K562 (cell line): ENCODE measurements around the gene SIGLEC6. TPM values are rescaled to one million over a fixed set of nuclear protein-coding genes. Genes with fewer than 3 reads are reported as not detected.

Experiments used
- BCL6 ChIP-seq: fragments of 250-450 bp; sonication (Bioruptor Pico); IDR thresholded peaks from 2 replicates; pipeline ENCODE4 v1.4.0; 2020
- CUX1 ChIP-seq: fragments of 200-800 bp; sonication (Bioruptor generic); IDR thresholded peaks from 2 replicates; pipeline ENCODE4 v1.6.1; 2016; ENCODE audit warnings: missing genetic modification characterization, missing compliant biosample characterization
- DEAF1 ChIP-seq: fragments of 450-650 bp; formaldehyde crosslinking; IDR thresholded peaks from 2 replicates; pipeline ENCODE4 v1.4.0; 2020; ENCODE audit warnings: mild to moderate bottlenecking, moderate library complexity
- DMBX1 ChIP-seq: fragments of 250-450 bp; sonication (Bioruptor Pico); IDR thresholded peaks from 2 replicates; pipeline ENCODE4 v1.8.0; 2022; ENCODE audit warnings: inconsistent platforms, mild to moderate bottlenecking, moderate library complexity, borderline replicate concordance
- FOSL1 ChIP-seq: fragments of 200-800 bp; sonication (Bioruptor generic); conservative IDR thresholded peaks from 2 replicates; pipeline ENCODE4 v1.6.1; 2016; ENCODE audit warnings: missing genetic modification characterization, missing compliant biosample characterization
- FOXJ2 ChIP-seq: fragments of 200-800 bp; sonication (Bioruptor generic); IDR thresholded peaks from 2 replicates; pipeline ENCODE4 v1.6.1; 2016; ENCODE audit warnings: missing genetic modification characterization, missing compliant biosample characterization
- FOXP1 ChIP-seq: sonication (generic); formaldehyde crosslinking; IDR thresholded peaks from 2 replicates; pipeline ENCODE4 v1.8.0; 2022; ENCODE audit warnings: mild to moderate bottlenecking, missing genetic modification reagents
- MED1 ChIP-seq: sonication (generic); formaldehyde crosslinking; IDR thresholded peaks from 2 replicates; pipeline ENCODE4 v1.8.1; 2023; ENCODE audit warnings: missing genetic modification reagents, borderline replicate concordance
- NFIX ChIP-seq: fragments of 250-450 bp; sonication (Bioruptor Pico); IDR thresholded peaks from 2 replicates; pipeline ENCODE4 v1.4.0; 2020; ENCODE audit warnings: low read depth, mild to moderate bottlenecking, moderate library complexity
- NR2C2 ChIP-seq, 2 experiments: fragments of 200-800 bp in 1 of 2; sonication (Bioruptor generic) in 1 of 2; sonication (generic) in 1 of 2; formaldehyde crosslinking in 1 of 2; IDR thresholded peaks; 2 replicates each; pipeline versions ENCODE4 v1.6.1 to v1.8.0; 2016 to 2022; ENCODE audit warnings: mild to moderate bottlenecking in 1 of 2, missing compliant biosample characterization in 1 of 2, missing genetic modification characterization in 1 of 2, missing genetic modification reagents in 1 of 2
- RBFOX2 ChIP-seq: fragments of 200-400 bp; formaldehyde crosslinking; IDR thresholded peaks from 2 replicates; pipeline ENCODE4 v1.6.1; 2017; ENCODE audit warnings: low read depth, mild to moderate bottlenecking, low read length, moderate library complexity
- TCF7L2 ChIP-seq: fragments of 150-350 bp; IDR thresholded peaks from 2 replicates; pipeline ENCODE4 v1.6.1; 2016; ENCODE audit warnings: low read depth, mild to moderate bottlenecking, low read length, moderate library complexity
- ZFPM2 ChIP-seq: fragments of 250-450 bp; sonication (Bioruptor Pico); IDR thresholded peaks from 2 replicates; pipeline ENCODE4 v1.5.1; 2022; ENCODE audit warnings: mild to moderate bottlenecking
- ZNF140 ChIP-seq: fragments of 250-450 bp; sonication (Bioruptor Pico); IDR thresholded peaks from 2 replicates; pipeline ENCODE4 v1.8.0; 2021; ENCODE audit warnings: moderate library complexity, mild to moderate bottlenecking, inconsistent platforms
- ZNF174 ChIP-seq: fragments of 250-450 bp; sonication (Bioruptor Pico); IDR thresholded peaks from 2 replicates; pipeline ENCODE4 v1.4.0; 2020; ENCODE audit warnings: mild to moderate bottlenecking
- ZNF57 ChIP-seq: fragments of 450-650 bp; formaldehyde crosslinking; IDR thresholded peaks from 2 replicates; pipeline ENCODE4 v1.4.0; 2020; ENCODE audit warnings: mild to moderate bottlenecking, moderate library complexity
- ZNF699 ChIP-seq: fragments of 250-450 bp; sonication (Bioruptor Pico); IDR thresholded peaks from 2 replicates; pipeline ENCODE4 v1.8.0; 2021; ENCODE audit warnings: mild to moderate bottlenecking, moderate library complexity; ENCODE audit not compliant: insufficient replicate concordance
- polyA plus RNA-seq, 8 experiments: library from polyadenylated mRNA; depleted of rRNA in 4 of 8; stranded (reverse) in 5 of 8; unstranded in 3 of 8; fragments of >200 nt; fragmentation: Nextera tagmentation in 2 of 8; fragmentation: Illumina TruSeq in 1 of 8; extraction: Ambion mirVana in 2 of 8; extraction: Trizol in 1 of 8; gene quantifications; 2 replicates each; pipeline versions ENCODE4 v1.2.1 to v1.2.3, GENCODE V29; 2011 to 2014; ENCODE audit warnings: inconsistent platforms in 1 of 8, missing spikeins in 1 of 8
- total RNA-seq, 7 experiments: library from RNA; depleted of rRNA in 6 of 7; stranded (reverse); fragments of >200 nt in 6 of 7; fragmentation: Illumina TruSeq in 2 of 7; extraction: Trizol in 2 of 7; gene quantifications; 2 replicates each; pipeline versions ENCODE4 v1.2.1 to v1.2.3, GENCODE V29; 2011 to 2021; ENCODE audit warnings: low replicate concordance in 1 of 7
- TF ChIP-seq, protein P1 (sequence below), 2 experiments: fragments of 450-650 bp; IDR thresholded peaks; 2 replicates each; pipeline ENCODE4 v1.6.1; 2016
- TF ChIP-seq, protein P2 (sequence below): fragments of 200-800 bp; sonication (Bioruptor generic); IDR thresholded peaks from 2 replicates; pipeline ENCODE4 v1.6.1; 2017; ENCODE audit warnings: missing genetic modification characterization, missing compliant biosample characterization

The SIGLEC6 gene
- total and polyA plus RNA-seq, 9 of the 15 experiments (the other 6 are each of a cell fraction or from before 2014, with no cell fraction given) = 0.03 to 17.5 (median 0.71) TPM

GRCh38 chr19:51470966-51471365 is 60.5 kb downstream of the SIGLEC6 start (continued):
- TF ChIP-seq NFIX (no peak), RBFOX2 (no peak), FOXP1 (CRISPR knock-in tag) (no peak), ZNF140 (no peak), MED1 (no peak), ZNF699 (CRISPR knock-in tag) (no peak), CUX1 (CRISPR knock-in tag) (no peak), FOSL1 (tag) (peak; percentile 82), ZFPM2 (no peak), FOXJ2 (tag) (peak; percentile 63; the same call in 1 of the 2 replicates), ZNF174 (CRISPR knock-in tag) (no peak), DEAF1 (CRISPR knock-in tag) (no peak), NR2C2 (CRISPR knock-in tag; IDR thresholded peaks at IDR 0.05) (no peak), NR2C2 (tag; IDR thresholded peaks at IDR 0.05) (0 out of 2 replicates have a peak, but pooled peaks have one; percentile 24), BCL6 (CRISPR knock-in tag) (no peak), DMBX1 (CRISPR knock-in tag) (peak; percentile 40; the same call in 1 of the 2 replicates), TCF7L2 (no peak), ZNF57 (CRISPR knock-in tag) (no peak)
- TF ChIP-seq, protein P1, sequence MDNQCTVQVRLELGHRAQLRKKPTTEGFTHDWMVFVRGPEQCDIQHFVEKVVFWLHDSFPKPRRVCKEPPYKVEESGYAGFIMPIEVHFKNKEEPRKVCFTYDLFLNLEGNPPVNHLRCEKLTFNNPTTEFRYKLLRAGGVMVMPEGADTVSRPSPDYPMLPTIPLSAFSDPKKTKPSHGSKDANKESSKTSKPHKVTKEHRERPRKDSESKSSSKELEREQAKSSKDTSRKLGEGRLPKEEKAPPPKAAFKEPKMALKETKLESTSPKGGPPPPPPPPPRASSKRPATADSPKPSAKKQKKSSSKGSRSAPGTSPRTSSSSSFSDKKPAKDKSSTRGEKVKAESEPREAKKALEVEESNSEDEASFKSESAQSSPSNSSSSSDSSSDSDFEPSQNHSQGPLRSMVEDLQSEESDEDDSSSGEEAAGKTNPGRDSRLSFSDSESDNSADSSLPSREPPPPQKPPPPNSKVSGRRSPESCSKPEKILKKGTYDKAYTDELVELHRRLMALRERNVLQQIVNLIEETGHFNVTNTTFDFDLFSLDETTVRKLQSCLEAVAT (IDR thresholded peaks at IDR 0.05) = peak in 1 of 2 experiments; percentile 24; a peak in 2 of 4 replicates
- TF ChIP-seq, protein P2, sequence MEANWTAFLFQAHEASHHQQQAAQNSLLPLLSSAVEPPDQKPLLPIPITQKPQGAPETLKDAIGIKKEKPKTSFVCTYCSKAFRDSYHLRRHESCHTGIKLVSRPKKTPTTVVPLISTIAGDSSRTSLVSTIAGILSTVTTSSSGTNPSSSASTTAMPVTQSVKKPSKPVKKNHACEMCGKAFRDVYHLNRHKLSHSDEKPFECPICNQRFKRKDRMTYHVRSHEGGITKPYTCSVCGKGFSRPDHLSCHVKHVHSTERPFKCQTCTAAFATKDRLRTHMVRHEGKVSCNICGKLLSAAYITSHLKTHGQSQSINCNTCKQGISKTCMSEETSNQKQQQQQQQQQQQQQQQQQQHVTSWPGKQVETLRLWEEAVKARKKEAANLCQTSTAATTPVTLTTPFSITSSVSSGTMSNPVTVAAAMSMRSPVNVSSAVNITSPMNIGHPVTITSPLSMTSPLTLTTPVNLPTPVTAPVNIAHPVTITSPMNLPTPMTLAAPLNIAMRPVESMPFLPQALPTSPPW (CRISPR knock-in tag) = no peak
